HEK293 (cell line): ENCODE data around the gene LRSAM1.

ENCODE experiments used
- CTCF ChIA-PET: fragments of 350-600 bp; formaldehyde crosslinking; extraction: SDS; loops from one replicate; lab custom pipeline; 2021; ENCODE audit warnings: antibody characterized with exemption; lab: Yijun Ruan, JAX
- POLR2A ChIA-PET: fragments of 300-600 bp; formaldehyde crosslinking; extraction: SDS; loops from one replicate; lab custom pipeline; 2020; ENCODE audit warnings: antibody characterized with exemption, inconsistent platforms; lab: Yijun Ruan, JAX
- H3K27ac ChIP-seq: fragments of 200-500 bp; sonication (Bioruptor generic); 2 replicates; pipeline ENCODE4 v1.5.1; 2014; ENCODE audit warnings: low read depth, low read length, control low read depth, inconsistent platforms; ENCODE audit errors: extremely low read depth
- H3K36me3 ChIP-seq, 2 experiments: fragments of 200-500 bp in 1 of 2; sonication (Bioruptor generic) in 1 of 2; 1 replicate in 1 of 2; 2 replicates in 1 of 2; pipeline ENCODE4 v1.5.1; 2014 to 2017; ENCODE audit warnings: inconsistent platforms in 2 of 2, low read length in 2 of 2; ENCODE audit not compliant: control insufficient read depth in 2 of 2, insufficient read depth in 1 of 2
- H3K4me1 ChIP-seq: fragments of 200-500 bp; sonication (Bioruptor generic); 2 replicates; pipeline ENCODE4 v1.5.1; 2014; ENCODE audit warnings: mild to moderate bottlenecking, low read length, inconsistent platforms; ENCODE audit not compliant: control insufficient read depth, insufficient read depth
- H3K4me3 ChIP-seq: 2 replicates; pipeline ENCODE4 v1.5.1; 2011; ENCODE audit warnings: low read depth, mild to moderate bottlenecking, control low read depth, low read length, moderate library complexity
- H3K9me3 ChIP-seq: fragments of 200-500 bp; sonication (Bioruptor generic); 2 replicates; pipeline ENCODE4 v1.5.1; 2014; ENCODE audit warnings: low read depth, low read length, inconsistent platforms; ENCODE audit not compliant: control insufficient read depth, insufficient read depth
- BCL11B ChIP-seq: fragments of 450-650 bp; formaldehyde crosslinking; IDR thresholded peaks from 2 replicates; pipeline ENCODE4 v1.5.1; 2016; ENCODE audit warnings: low read depth, missing biosample characterization, missing genetic modification characterization
- PRDM2 ChIP-seq: fragments of 450-650 bp; formaldehyde crosslinking; IDR thresholded peaks from 2 replicates; pipeline ENCODE4 v1.5.1; 2016; ENCODE audit warnings: missing biosample characterization, missing genetic modification characterization, borderline replicate concordance
- ZBTB6 ChIP-seq: fragments of 450-650 bp; formaldehyde crosslinking; IDR thresholded peaks from 2 replicates; pipeline ENCODE4 v1.5.1; 2017; ENCODE audit warnings: missing biosample characterization, missing genetic modification characterization
- ZEB2 ChIP-seq: fragments of 450-650 bp; formaldehyde crosslinking; IDR thresholded peaks from 2 replicates; pipeline ENCODE4 v1.5.1; 2016; ENCODE audit warnings: missing biosample characterization, missing genetic modification characterization
- ZNF10 ChIP-seq: fragments of 450-650 bp; formaldehyde crosslinking; IDR thresholded peaks from 2 replicates; pipeline ENCODE4 v1.5.1; 2017; ENCODE audit warnings: missing biosample characterization, missing genetic modification characterization
- ZNF23 ChIP-seq: fragments of 450-650 bp; formaldehyde crosslinking; IDR thresholded peaks from 2 replicates; pipeline ENCODE4 v1.5.1; 2016; ENCODE audit warnings: missing biosample characterization, missing genetic modification characterization, borderline replicate concordance
- ZNF529 ChIP-seq: fragments of 450-650 bp; formaldehyde crosslinking; IDR thresholded peaks from 2 replicates; pipeline ENCODE4 v1.5.1; 2017; ENCODE audit warnings: missing genetic modification characterization, missing biosample characterization; ENCODE audit not compliant: insufficient replicate concordance
- TF ChIP-seq, protein P1 (sequence below): fragments of 450-650 bp; formaldehyde crosslinking; optimal IDR thresholded peaks from 2 replicates; pipeline ENCODE3; 2016; ENCODE audit warnings: missing biosample characterization, mild to moderate bottlenecking, missing genetic modification characterization
- TF ChIP-seq, protein P2 (sequence below): fragments of 450-650 bp; formaldehyde crosslinking; IDR thresholded peaks from 2 replicates; pipeline ENCODE4 v1.5.1; 2017; ENCODE audit warnings: missing biosample characterization, missing genetic modification characterization

Gene LRSAM1

GRCh38 chr9:127534250-127534906, 83.1 kb downstream of the LRSAM1 start:
- peaks cover 0 to 6% of the 10 kb centered on the region in 2 experiments; a peak in 1 of 3 replicates for H3K36me3 ChIP-seq
- no peak overlapping the region for H3K27ac ChIP-seq
- H3K4me1 ChIP-seq, result no peaks in the 10 kb centered on the region
- CTCF ChIA-PET, result interaction anchor here (0.7 to 1.4 kb wide), 2 partner anchors 9 to 99 kb away, joined by 3 to 8 read pairs; no protein-coding TSS in a partner anchor
- H3K9me3 ChIP-seq, result no peaks in the 10 kb centered on the region
- TF ChIP-seq, protein P1, sequence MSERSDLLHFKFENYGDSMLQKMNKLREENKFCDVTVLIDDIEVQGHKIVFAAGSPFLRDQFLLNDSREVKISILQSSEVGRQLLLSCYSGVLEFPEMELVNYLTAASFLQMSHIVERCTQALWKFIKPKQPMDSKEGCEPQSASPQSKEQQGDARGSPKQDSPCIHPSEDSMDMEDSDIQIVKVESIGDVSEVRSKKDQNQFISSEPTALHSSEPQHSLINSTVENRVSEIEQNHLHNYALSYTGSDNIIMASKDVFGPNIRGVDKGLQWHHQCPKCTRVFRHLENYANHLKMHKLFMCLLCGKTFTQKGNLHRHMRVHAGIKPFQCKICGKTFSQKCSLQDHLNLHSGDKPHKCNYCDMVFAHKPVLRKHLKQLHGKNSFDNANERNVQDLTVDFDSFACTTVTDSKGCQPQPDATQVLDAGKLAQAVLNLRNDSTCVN (tag by site-specific recombination), result no peak
- no peak for TF ChIP-seq ZBTB6 (tag by site-specific recombination)
- TF ChIP-seq, all 188 proteins: peak for 0
- H3K4me3 ChIP-seq, result no peak overlapping the region
- POLR2A ChIA-PET, result no interaction called here

DNA sequence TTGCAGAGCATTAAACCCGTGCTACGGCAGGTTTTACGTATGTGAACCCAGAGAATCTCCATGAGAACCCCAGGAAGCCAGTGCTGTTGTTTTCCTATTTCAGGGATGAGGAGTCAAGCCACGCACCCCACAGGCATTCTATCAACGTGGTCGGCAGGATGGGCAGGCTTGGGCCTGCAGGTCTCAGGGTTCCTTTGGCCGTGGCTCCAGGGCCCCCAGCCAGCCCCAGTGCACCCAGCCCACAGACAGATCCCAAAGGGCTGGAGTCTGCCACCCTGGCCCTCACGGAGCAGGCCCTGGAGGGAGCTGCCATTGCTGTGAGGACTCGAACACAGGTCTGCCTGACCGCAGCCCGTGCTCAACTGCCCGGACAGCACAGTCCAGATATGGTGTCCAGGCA, 83.6 kb downstream of the LRSAM1 start:
- H3K27ac ChIP-seq, result no peak overlapping the region
- H3K4me1 ChIP-seq, result no peaks in the 10 kb centered on the region
- no peaks in the 10 kb centered on the region for H3K9me3 ChIP-seq
- peaks cover 0 to 6% of the 10 kb centered on the region in 2 experiments; a peak in 1 of 3 replicates for H3K36me3 ChIP-seq
- ChIA-PET POLR2A (no interaction called here), CTCF (interaction anchor here (0.7 kb wide), 2 partner anchors 27 to 100 kb away, joined by 3 read pairs; no protein-coding TSS in a partner anchor)
- no peak overlapping the region for H3K4me3 ChIP-seq
- TF ChIP-seq ZNF529 (no peak), BCL11B (tag by site-specific recombination) (no peak), ZEB2 (tag by site-specific recombination) (no peak), PRDM2 (tag by site-specific recombination) (no peak), ZNF23 (tag by site-specific recombination) (no peak), ZNF10 (tag by site-specific recombination) (no peak)
- TF ChIP-seq, protein P2, sequence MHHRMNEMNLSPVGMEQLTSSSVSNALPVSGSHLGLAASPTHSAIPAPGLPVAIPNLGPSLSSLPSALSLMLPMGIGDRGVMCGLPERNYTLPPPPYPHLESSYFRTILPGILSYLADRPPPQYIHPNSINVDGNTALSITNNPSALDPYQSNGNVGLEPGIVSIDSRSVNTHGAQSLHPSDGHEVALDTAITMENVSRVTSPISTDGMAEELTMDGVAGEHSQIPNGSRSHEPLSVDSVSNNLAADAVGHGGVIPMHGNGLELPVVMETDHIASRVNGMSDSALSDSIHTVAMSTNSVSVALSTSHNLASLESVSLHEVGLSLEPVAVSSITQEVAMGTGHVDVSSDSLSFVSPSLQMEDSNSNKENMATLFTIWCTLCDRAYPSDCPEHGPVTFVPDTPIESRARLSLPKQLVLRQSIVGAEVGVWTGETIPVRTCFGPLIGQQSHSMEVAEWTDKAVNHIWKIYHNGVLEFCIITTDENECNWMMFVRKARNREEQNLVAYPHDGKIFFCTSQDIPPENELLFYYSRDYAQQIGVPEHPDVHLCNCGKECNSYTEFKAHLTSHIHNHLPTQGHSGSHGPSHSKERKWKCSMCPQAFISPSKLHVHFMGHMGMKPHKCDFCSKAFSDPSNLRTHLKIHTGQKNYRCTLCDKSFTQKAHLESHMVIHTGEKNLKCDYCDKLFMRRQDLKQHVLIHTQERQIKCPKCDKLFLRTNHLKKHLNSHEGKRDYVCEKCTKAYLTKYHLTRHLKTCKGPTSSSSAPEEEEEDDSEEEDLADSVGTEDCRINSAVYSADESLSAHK (tag by site-specific recombination), result no peak
